GM10266 (cell line): ENCODE measurements around the gene STARD13.

Experiments
- DNase-seq: peaks from one replicate; pipeline ENCODE4 v3.0.0; 2012; ENCODE audit errors: extremely low spot score
- TF ChIP-seq, protein P1 (sequence below): IDR thresholded peaks from 2 replicates; pipeline ENCODE4 v1.5.1; 2012; ENCODE audit warnings: mild to moderate bottlenecking, low read depth; ENCODE audit not compliant: control insufficient read depth, insufficient read depth; ENCODE audit errors: missing control alignments

The STARD13 gene

DNA sequence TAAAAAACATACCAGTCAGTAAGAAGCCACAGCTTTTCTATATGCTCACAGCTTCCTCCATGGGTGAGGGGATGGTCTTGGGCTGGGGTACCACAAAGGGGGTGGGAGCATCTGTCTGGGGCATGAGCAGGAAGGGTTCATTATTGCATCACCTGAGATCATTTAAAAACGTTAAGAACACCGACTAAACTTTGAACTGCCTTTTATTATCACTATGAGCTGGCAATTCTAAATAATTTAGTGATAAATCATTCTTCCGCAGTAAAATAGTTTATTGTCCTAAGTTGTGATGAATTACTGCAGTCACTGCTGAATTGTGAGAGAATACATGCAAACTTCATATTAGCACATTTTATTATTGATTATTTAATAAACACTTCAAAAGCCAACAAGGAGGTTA lies 197.8 kb downstream of the STARD13 start:
- TF ChIP-seq, protein P1, sequence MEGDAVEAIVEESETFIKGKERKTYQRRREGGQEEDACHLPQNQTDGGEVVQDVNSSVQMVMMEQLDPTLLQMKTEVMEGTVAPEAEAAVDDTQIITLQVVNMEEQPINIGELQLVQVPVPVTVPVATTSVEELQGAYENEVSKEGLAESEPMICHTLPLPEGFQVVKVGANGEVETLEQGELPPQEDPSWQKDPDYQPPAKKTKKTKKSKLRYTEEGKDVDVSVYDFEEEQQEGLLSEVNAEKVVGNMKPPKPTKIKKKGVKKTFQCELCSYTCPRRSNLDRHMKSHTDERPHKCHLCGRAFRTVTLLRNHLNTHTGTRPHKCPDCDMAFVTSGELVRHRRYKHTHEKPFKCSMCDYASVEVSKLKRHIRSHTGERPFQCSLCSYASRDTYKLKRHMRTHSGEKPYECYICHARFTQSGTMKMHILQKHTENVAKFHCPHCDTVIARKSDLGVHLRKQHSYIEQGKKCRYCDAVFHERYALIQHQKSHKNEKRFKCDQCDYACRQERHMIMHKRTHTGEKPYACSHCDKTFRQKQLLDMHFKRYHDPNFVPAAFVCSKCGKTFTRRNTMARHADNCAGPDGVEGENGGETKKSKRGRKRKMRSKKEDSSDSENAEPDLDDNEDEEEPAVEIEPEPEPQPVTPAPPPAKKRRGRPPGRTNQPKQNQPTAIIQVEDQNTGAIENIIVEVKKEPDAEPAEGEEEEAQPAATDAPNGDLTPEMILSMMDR = no peak
- no peak for DNase-seq

DNA sequence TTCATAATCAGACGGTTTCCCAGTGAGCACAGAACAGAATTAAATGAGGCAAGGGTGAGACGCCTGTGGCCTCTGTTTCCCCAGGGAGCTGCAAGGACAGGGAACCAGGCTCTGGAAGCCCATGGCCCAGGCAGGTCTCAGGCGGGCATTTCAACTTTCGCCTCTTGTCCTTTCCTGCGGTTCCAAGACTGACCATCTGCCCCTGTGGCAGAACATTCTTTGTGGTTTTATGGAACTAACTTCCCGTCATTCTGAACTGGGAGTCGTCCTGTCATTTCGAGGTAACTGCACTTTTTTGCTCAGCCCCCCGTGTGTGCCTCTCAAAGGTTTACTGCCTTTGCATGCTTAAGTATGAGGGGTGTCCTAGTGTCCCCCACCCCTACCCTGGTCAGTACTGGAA lies 198.5 kb downstream of the STARD13 start:
- TF ChIP-seq, protein P1 = no peak
- no peak for DNase-seq

DNA sequence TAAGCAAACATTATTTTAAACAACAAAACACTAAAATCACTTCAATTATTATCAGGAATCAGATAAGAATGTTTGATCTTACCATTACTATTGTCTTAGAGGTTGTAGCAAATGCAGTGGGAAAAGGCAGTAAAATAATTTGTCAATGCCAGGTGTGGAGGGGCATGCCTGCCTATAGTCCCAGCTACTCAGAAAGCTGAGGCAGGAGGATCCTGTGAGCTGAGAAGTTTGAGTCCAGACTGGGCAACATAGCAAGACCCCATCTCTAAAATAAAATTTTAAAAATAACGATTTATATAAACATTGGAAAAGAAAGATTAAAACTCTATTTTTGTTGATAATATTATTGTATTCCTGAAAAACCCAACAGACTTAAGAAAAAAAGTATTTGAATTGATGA lies 202.5 kb downstream of the STARD13 start:
- DNase-seq = no peak
- TF ChIP-seq, protein P1 = no peak

DNA sequence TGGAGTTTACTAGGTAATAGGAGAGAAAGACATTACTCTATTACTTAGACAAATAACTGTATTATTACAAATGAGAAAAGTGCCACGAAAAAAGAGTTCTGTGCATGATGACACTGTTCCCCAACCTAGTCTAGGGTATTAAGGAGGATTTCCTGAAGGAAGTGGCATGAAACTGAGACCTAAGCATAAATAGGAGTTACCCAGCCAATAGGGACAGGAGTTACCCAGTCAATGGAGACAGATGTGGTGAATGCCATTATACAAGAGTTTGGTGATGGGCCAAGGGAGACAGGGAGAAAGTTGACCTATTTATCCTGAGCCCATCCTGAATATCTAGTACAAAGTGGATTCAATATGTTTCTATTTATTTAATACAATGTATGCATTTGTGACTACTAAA lies 203.9 kb downstream of the STARD13 start:
- TF ChIP-seq, protein P1 = no peak
- DNase-seq = no peak

DNA sequence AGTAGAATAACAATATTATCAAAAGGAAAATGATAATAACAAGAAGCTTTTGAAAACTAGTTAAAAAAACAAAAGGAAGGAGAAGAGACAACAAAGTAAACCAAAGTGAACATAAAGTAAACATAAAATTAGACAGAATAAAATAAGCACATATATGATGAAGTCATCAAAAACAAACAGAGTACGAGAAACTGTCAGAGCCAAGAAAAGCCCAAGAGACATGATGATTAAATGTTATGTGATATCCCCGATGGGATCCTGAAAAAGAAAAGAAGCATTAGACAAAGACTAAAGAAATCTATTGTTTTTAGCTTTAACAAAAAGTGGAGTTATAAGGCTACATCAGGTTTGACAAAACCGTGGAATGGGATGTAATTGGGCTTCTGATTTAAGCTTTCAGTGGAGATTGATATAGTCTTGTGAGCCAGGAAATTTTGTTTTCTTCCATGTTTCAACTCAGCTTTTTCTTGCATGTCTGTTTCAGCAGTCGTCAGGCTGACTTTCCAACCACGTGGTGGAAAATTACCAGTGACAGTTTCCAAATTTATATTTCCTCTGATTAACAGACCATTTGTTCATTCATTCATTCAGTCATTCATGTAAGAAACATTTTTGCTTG lies 204.5 kb downstream of the STARD13 start:
- no peak for DNase-seq
- TF ChIP-seq, protein P1 = no peak

DNA sequence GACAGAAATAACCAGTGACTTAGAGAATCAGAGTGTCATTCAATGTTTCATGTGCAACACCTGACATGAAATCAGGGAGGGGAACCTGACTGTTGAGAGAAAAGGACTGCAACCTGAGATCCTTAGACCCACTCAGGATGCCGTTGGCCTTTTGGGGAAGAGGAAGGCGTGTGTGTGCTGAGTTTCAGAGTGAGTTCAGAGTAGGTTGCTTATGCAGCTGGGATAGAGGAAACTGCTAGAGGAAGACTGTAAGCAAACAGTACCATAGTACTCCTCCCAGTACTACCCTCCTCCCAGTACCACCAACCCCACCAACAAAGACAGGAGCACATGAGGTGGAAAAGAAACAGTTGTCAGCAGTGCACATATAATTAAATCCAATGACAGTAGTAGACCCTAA lies 205.6 kb downstream of the STARD13 start:
- DNase-seq = no peak
- TF ChIP-seq, protein P1 = no peak

DNA sequence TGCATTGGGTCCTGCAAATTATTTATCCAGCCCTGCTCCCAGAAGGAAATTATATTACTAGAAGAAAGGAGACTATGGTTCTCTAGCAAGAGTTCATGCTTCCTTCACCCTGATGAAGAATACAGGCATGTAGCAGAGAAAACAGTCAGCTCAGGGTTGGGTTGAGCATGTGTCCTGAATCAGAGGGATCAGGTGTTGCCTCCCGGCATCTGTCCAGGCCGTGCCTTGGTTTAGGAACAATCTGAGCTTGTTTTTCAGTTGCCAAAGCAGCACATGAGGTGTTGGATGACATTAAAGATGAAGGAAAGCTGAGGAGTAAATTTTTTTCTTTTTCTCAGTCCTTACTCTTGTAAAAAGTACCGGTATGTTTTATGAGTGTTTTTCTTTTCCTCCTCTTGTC lies 207.3 kb downstream of the STARD13 start:
- TF ChIP-seq, protein P1 = no peak

More for the DNA sequence above, 207.3 kb downstream of the STARD13 start:
- DNase-seq = no peak
